NOMO-1 (cell line): ENCODE measurements around the gene NCAPD3.
"Not testable (repeated sequence)": the region's sequence is repeated elsewhere in the genome, so short reads cannot be mapped to it uniquely, and the experiment has no call there.

Source experiments
- DNase-seq, 2 experiments: peaks; one replicate each; lab custom pipeline; 2025; ENCODE audit not compliant: unreplicated experiment in 2 of 2; lab: John Stamatoyannopoulos, UW

NCAPD3 gene

GRCh38 chr11:134223836-134224709 lies at the start of gene NCAPD3, which contains the start of gene VPS26B:
NCAPD3 (minus strand) TSS chr11:134223967; CDS start chr11:134223926, 41 bp downstream.
VPS26B (plus strand) TSS chr11:134224671; CDS start chr11:134225123, 452 bp downstream.
- peak; percentile 92 to 93 for DNase-seq

- DNase-seq = no peak
These were observed 49.5 kb upstream of the NCAPD3 start for GRCh38 chr11:134273317-134273712.

GRCh38 chr11:134272381-134273316 lies 48.9 kb upstream of the NCAPD3 start:
- no peak for DNase-seq

GRCh38 chr11:134271978-134272377 lies 48.2 kb upstream of the NCAPD3 start:
- DNase-seq = no peak

GRCh38 chr11:134270250-134270714 lies 46.5 kb upstream of the NCAPD3 start:
- no peak for DNase-seq

- DNase-seq = no peak
These were observed 44.2 kb upstream of the NCAPD3 start for GRCh38 chr11:134267966-134268365.

- no peak for DNase-seq
These were observed 43.7 kb upstream of the NCAPD3 start for GRCh38 chr11:134267461-134267860.

- peak; percentile 53 to 77 for DNase-seq
These were observed 43.1 kb upstream of the NCAPD3 start for GRCh38 chr11:134266841-134267251.

GRCh38 chr11:134266440-134266839 lies 42.7 kb upstream of the NCAPD3 start:
- DNase-seq = peak in 1 of 2 experiments; percentile 45

- DNase-seq = no peak
These were observed 41.4 kb upstream of the NCAPD3 start for GRCh38 chr11:134264966-134265764.

GRCh38 chr11:134261626-134262488 lies 38.1 kb upstream of the NCAPD3 start:
- DNase-seq = peak in 1 of 2 experiments; percentile 9

- DNase-seq = no peak
These were observed 37.2 kb upstream of the NCAPD3 start for GRCh38 chr11:134260983-134261382.

GRCh38 chr11:134260503-134260902 lies 36.7 kb upstream of the NCAPD3 start:
- peak; percentile 68 to 95 for DNase-seq

- DNase-seq = no peak
These were observed 34.8 kb upstream of the NCAPD3 start for GRCh38 chr11:134258577-134258976.

- DNase-seq = no peak
These were observed 33.3 kb upstream of the NCAPD3 start for GRCh38 chr11:134257101-134257500.

- DNase-seq = not testable (repeated sequence)
These were observed 31.4 kb upstream of the NCAPD3 start for GRCh38 chr11:134255184-134255561.

GRCh38 chr11:134254433-134255183 lies 30.8 kb upstream of the NCAPD3 start:
- peak in 1 of 2 experiments; percentile 50 for DNase-seq

- DNase-seq = peak; percentile 94 to 95
These were observed 29.6 kb upstream of the NCAPD3 start, which contains the start of the genes ACAD8 and THYN1 for GRCh38 chr11:134253188-134253993. ACAD8 (plus strand) TSS chr11:134253568; CDS start chr11:134253601, 33 bp downstream. THYN1 (minus strand) TSS chr11:134253352; CDS start chr11:134252882, 470 bp downstream.
